Stimulated activated naive B cell treated with anti-CD40 and anti-IgM and Interleukin-4, amounts not matched to agents 10 μg/mL and 1 μg/mL and 100 μg/mL, for 72 hours (primary cell): ENCODE measurements around the gene TNFRSF1A.
A peak's percentile ranks its signal among the peaks of the same experiment; 100 is the strongest.

Experiments
- ATAC-seq, 2 donors: fragments of 150-1000 bp; cut with Tn5 transposase; replicated peaks; 2 replicates each; pipeline ENCODE4 v1.10.0; 2021; ENCODE audit warnings: moderate library complexity in 1 of 2
- DNase-seq: peaks from one replicate; pipeline ENCODE4 v3.0.0; 2021
- H3K27ac Mint-ChIP-seq: one replicate; pipeline ENCODE4 v1.8.0; 2022; ENCODE audit warnings: mild to moderate bottlenecking, mixed read lengths
- H3K27me3 Mint-ChIP-seq, 2 donors: one replicate each; pipeline ENCODE4 v1.8.0; 2022; ENCODE audit warnings: mixed read lengths in 2 of 2
- H3K36me3 Mint-ChIP-seq, 2 donors: one replicate each; pipeline ENCODE4 v1.8.0; 2022; ENCODE audit warnings: mixed read lengths in 2 of 2, mild to moderate bottlenecking in 1 of 2
- H3K4me1 Mint-ChIP-seq, 2 donors: one replicate each; pipeline ENCODE4 v1.8.0; 2022; ENCODE audit warnings: mixed read lengths in 2 of 2, mild to moderate bottlenecking in 1 of 2
- H3K4me3 Mint-ChIP-seq, 2 donors: one replicate each; pipeline ENCODE4 v1.8.0; 2022; ENCODE audit warnings: mild to moderate bottlenecking in 2 of 2, mixed read lengths in 2 of 2, moderate library complexity in 1 of 2
- H3K9me3 Mint-ChIP-seq, 2 donors: one replicate each; pipeline ENCODE4 v1.8.0; 2022; ENCODE audit warnings: mixed read lengths in 2 of 2, mild to moderate bottlenecking in 1 of 2

TNFRSF1A gene

GRCh38 chr12:6377667-6377994 is 35.8 kb upstream of the TNFRSF1A start:
- no peaks in the 10 kb centered on the region for H3K36me3 Mint-ChIP-seq
- peaks cover 69 to 86% of the 10 kb centered on the region in 2 donors for H3K27me3 Mint-ChIP-seq
- ATAC-seq, result no peak
- H3K4me1 Mint-ChIP-seq, result peaks cover 0 to 1% of the 10 kb centered on the region in 2 donors
- H3K9me3 Mint-ChIP-seq, result no peaks in the 10 kb centered on the region
- DNase-seq, result no peak
- no peak overlapping the region for H3K27ac Mint-ChIP-seq
- no peak overlapping the region for H3K4me3 Mint-ChIP-seq

GRCh38 chr12:6376870-6377666 is 35.2 kb upstream of the TNFRSF1A start:
- no peak overlapping the region for H3K4me3 Mint-ChIP-seq
- ATAC-seq (no peak), DNase-seq (no peak)
- H3K9me3 Mint-ChIP-seq, result no peaks in the 10 kb centered on the region
- peaks cover 71 to 86% of the 10 kb centered on the region in 2 donors for H3K27me3 Mint-ChIP-seq
- H3K4me1 Mint-ChIP-seq, result no peaks in the 10 kb centered on the region
- no peak overlapping the region for H3K27ac Mint-ChIP-seq
- H3K36me3 Mint-ChIP-seq, result no peaks in the 10 kb centered on the region

DNA sequence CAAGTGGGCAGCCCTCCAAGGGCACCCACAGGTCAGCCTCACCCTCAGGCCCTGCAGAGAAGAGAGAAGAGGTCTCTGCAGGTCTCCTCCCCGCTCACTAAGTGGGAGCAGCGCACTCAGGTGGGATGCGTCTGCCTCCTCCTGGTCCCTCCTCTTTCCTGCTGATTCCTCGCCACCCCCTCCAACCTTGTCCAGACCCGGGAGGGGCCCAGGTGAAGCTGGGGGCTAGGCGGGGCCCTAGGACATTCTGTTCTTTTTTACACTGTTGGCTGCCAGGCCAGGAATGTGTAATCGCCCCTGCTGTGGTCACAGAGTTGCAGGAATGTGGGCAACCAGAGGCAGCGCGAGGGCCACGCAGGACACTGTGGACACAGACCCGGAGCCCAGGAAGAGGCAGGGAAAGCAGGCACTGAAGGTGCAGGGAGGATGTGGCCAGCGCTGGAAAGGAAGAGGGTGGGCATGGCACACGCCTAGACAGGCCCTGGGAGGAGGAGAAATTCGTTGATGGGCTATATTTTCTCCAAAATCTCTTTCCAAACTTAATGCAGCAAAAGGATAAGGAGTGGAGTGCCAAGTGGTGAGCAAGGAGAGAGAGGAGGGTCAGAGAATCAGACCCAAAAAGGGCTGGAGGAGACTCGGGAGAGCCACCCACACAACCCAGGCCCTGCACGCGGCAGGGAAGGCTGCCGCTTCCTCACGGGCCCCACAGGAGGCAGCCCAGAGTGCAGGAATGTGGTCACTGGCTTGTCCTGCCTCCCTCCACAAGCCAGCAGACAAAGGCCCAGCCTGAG is 34.4 kb upstream of the TNFRSF1A start:
- Mint-ChIP-seq H3K36me3 (no peaks in the 10 kb centered on the region), H3K27ac (no peak overlapping the region), H3K4me3 (no peak overlapping the region), H3K27me3 (peaks cover 65 to 81% of the 10 kb centered on the region in 2 donors), H3K4me1 (peaks cover 0 to under 1% of the 10 kb centered on the region in 2 donors), H3K9me3 (no peaks in the 10 kb centered on the region)
- ATAC-seq, result no peak
- no peak for DNase-seq

GRCh38 chr12:6375269-6376078 is 33.6 kb upstream of the TNFRSF1A start, which contains the start of gene SCNN1A:
Gene SCNN1A, minus strand, starts transcription at chr12:6375563. Its CDS starts 780 bp downstream, at chr12:6374783.
- Mint-ChIP-seq H3K4me3 (no peak within 1 kb of the TSS), H3K36me3 (no peaks in the 10 kb centered on the region), H3K27me3 (peaks cover 67 to 81% of the 10 kb centered on the region in 2 donors), H3K27ac (peak within 1 kb of the TSS; percentile 20), H3K4me1 (peaks cover 0 to 4% of the 10 kb centered on the region in 2 donors), H3K9me3 (no peaks in the 10 kb centered on the region)
- ATAC-seq (no peak), DNase-seq (no peak)

GRCh38 chr12:6374786-6375160 is 32.9 kb upstream of the TNFRSF1A start:
- Mint-ChIP-seq H3K27me3 (peaks cover 69 to 82% of the 10 kb centered on the region in 2 donors), H3K27ac (no peak overlapping the region), H3K4me1 (peaks cover 0 to 4% of the 10 kb centered on the region in 2 donors), H3K9me3 (no peaks in the 10 kb centered on the region), H3K36me3 (no peaks in the 10 kb centered on the region), H3K4me3 (no peak overlapping the region)
- DNase-seq (no peak), ATAC-seq (no peak)

DNA sequence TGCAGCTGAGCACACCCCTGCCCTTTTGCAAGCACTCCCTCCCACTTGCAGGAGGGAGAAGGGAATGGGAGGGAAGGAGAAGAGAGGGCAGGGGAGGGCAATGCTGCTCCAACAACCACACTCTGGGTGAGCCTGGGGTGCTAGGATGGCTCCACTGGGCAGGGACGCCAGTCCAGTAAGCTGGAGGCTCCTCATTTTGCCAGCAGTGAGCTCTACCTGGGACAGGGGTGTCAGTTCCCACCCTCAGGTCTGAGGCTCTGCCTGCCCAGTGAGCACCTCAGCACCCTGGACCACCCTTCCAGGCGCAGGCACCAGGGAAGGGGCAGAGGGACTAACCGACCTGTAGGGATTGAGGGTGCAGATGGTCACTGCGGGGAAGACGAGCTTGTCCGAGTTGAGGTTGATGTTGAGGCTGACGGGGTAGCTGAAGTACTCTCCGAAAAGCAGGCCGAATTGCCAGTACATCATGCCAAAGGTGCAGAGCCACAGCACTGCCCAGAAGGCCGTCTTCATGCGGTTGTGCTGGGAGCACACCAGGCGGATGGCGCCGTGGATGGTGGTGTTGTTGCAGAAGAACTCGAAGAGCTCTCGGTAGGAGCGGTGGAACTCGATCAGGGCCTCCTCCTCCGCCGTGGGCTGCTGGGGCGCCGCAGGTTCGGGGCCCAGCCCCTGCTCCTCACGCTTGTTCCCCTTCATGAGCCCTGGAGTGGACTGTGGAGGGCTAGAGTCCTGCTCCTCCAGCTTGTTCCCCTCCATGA is 32.3 kb upstream of the TNFRSF1A start:
- peaks cover 0 to 4% of the 10 kb centered on the region in 2 donors for H3K4me1 Mint-ChIP-seq
- no peaks in the 10 kb centered on the region for H3K36me3 Mint-ChIP-seq
- H3K27me3 Mint-ChIP-seq, result peaks cover 66 to 80% of the 10 kb centered on the region in 2 donors
- H3K27ac Mint-ChIP-seq, result no peak overlapping the region
- DNase-seq (no peak), ATAC-seq (no peak)
- H3K9me3 Mint-ChIP-seq, result no peaks in the 10 kb centered on the region
- H3K4me3 Mint-ChIP-seq, result no peak overlapping the region

GRCh38 chr12:6373022-6373787 is 31.3 kb upstream of the TNFRSF1A start:
- peaks cover 61 to 71% of the 10 kb centered on the region in 2 donors for H3K27me3 Mint-ChIP-seq
- H3K36me3 Mint-ChIP-seq, result no peaks in the 10 kb centered on the region
- ATAC-seq, result no peak
- DNase-seq, result no peak
- H3K27ac Mint-ChIP-seq, result no peak overlapping the region
- no peak overlapping the region for H3K4me3 Mint-ChIP-seq
- no peaks in the 10 kb centered on the region for H3K9me3 Mint-ChIP-seq
- H3K4me1 Mint-ChIP-seq, result peaks cover 0 to 11% of the 10 kb centered on the region in 2 donors

DNA sequence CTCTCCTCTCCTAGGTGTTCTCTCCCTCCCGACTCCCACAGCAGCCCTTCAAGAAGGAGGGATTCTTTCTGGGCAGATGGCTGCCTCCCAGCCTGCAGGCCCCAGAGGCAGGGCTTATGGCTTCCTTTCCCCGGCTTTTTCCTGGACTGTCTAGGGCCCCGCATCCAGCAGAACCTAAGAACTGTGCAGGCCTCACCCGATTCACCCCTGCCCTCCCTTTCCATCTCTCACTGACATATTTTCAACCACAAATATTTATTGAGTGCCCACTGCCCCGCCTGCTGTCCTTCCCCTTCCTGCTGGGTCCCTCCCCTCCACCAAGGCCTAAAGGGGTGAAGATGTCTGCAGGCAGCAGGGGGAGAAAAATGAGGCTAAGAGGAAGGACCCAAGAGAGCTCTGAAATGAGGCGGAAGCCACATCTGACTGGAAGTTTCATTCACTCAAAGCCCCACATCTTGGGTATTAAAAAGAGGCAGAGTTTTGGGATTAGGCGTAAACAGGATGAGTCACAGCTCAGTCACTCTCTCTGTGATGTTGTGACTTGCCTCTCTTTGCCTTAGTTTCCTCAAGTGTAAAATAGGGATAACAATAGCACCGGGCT is 30.6 kb upstream of the TNFRSF1A start:
- DNase-seq, result no peak
- no peak for ATAC-seq
- Mint-ChIP-seq H3K27me3 (peaks cover 61 to 68% of the 10 kb centered on the region in 2 donors), H3K9me3 (no peaks in the 10 kb centered on the region), H3K27ac (peak overlapping the region; percentile 72), H3K36me3 (no peaks in the 10 kb centered on the region), H3K4me1 (peaks cover 3 to 15% of the 10 kb centered on the region in 2 donors), H3K4me3 (no peak overlapping the region)

GRCh38 chr12:6370994-6371754 is 29.3 kb upstream of the TNFRSF1A start:
- ATAC-seq, result no peak
- Mint-ChIP-seq H3K27me3 (peaks cover 56 to 57% of the 10 kb centered on the region in 2 donors), H3K27ac (no peak overlapping the region), H3K4me3 (no peak overlapping the region), H3K36me3 (no peaks in the 10 kb centered on the region), H3K4me1 (peaks cover 7 to 21% of the 10 kb centered on the region in 2 donors), H3K9me3 (no peaks in the 10 kb centered on the region)
- no peak for DNase-seq

- ATAC-seq (no peak), DNase-seq (no peak)
- Mint-ChIP-seq H3K27ac (peak overlapping the region; percentile 31), H3K36me3 (no peaks in the 10 kb centered on the region), H3K27me3 (peaks cover 50 to 51% of the 10 kb centered on the region in 2 donors), H3K4me1 (peaks cover 7 to 21% of the 10 kb centered on the region in 2 donors), H3K9me3 (no peaks in the 10 kb centered on the region), H3K4me3 (no peak overlapping the region)
Measured at GRCh38 chr12:6370576-6370935, 28.7 kb upstream of the TNFRSF1A start.

GRCh38 chr12:6369916-6370575 is 28.2 kb upstream of the TNFRSF1A start:
- H3K36me3 Mint-ChIP-seq, result no peaks in the 10 kb centered on the region
- H3K4me1 Mint-ChIP-seq, result peaks cover 7 to 21% of the 10 kb centered on the region in 2 donors
- DNase-seq (no peak), ATAC-seq (no peak)
- no peak overlapping the region for H3K4me3 Mint-ChIP-seq
- H3K27me3 Mint-ChIP-seq, result peaks cover 45 to 46% of the 10 kb centered on the region in 2 donors
- no peak overlapping the region for H3K27ac Mint-ChIP-seq
- no peaks in the 10 kb centered on the region for H3K9me3 Mint-ChIP-seq
